ENCODE results near the gene COL7A1. TPM values are rescaled to one million over a fixed set of nuclear protein-coding genes. Genes with fewer than 3 reads are reported as not detected.

Gene COL7A1
- total and polyA plus RNA-seq, 2 experiments from 2014 or later = 4.0 to 7.9 TPM

- TF ChIP-seq ZNF462 (CRISPR knock-in tag; IDR thresholded peaks at IDR 0.05) (no peak), ETS1 (IDR thresholded peaks at IDR 0.05) (no peak), POLR2AphosphoS5 (IDR thresholded peaks at IDR 0.05; ENCODE audit: low read depth) (no peak), CTCF (conservative IDR thresholded peaks at IDR 0.05; ENCODE audit: low read depth in 2 of 2) (no peak), EZH2 (IDR thresholded peaks at IDR 0.05; ENCODE audit: low read depth, unreplicated experiment) (no peak)
Observed at GRCh38 chr3:48528048-48528447, 67.1 kb downstream of the COL7A1 start (continued).

DNA sequence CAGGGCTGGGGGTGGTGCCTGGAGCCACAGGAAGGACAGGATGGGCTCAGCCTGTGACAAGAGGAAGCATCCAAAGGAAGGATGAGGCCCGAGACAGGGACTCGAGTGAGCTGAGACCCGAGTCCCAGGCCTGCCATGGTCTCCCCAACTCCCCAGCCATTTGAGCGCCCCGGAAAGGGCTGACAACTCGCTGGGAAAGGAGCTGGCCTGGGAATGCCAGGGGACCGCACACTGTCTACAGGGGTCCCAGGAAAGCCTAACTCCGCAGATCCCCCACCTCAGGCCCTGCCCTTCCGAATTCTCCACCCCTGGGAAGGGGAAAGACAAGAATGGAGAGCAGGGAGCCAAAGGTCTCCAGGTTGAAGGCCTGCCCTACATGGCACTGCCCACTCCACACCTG is 70.2 kb downstream of the COL7A1 start:
- Mint-ChIP-seq H3K36me3 (ENCODE audit: low read depth) (peaks cover 16% of the 10 kb centered on the region), H3K9me3 (no peaks in the 10 kb centered on the region), H3K27me3 (ENCODE audit: insufficient read depth, low read depth, poor library complexity) (peaks cover 3% of the 10 kb centered on the region), H3K4me1 (no peaks in the 10 kb centered on the region), H3K27ac (peak overlapping the region; percentile 12; the same call in 1 of the 2 replicates), H3K4me3 (no peak overlapping the region)
- H3K4me3 ChIP-seq = no peak overlapping the region
- no peaks in the 10 kb centered on the region for H3K4me1 ChIP-seq (ENCODE audit: insufficient read depth)
- H3K27ac ChIP-seq (ENCODE audit: low read depth) = no peak overlapping the region
- ATAC-seq (no peak), DNase-seq (ENCODE audit: low spot score) (no peak)
- H3K79me2 ChIP-seq (replicated peaks; ENCODE audit: insufficient read depth) = no peaks in the 10 kb centered on the region
- 0 out of 2 replicates have a peak, but pooled peaks cover 4% of the 10 kb centered on the region for H3F3A ChIP-seq (replicated peaks; ENCODE audit: low read depth)
- H3K36me3 ChIP-seq (ENCODE audit: insufficient read depth) = no peaks in the 10 kb centered on the region
- no peaks in the 10 kb centered on the region for H4K20me1 ChIP-seq (replicated peaks; ENCODE audit: insufficient read depth)
- H2AFZ ChIP-seq = no peak overlapping the region
- H3K27me3 ChIP-seq (ENCODE audit: insufficient read depth) = no peaks in the 10 kb centered on the region
- H3K9me2 ChIP-seq (ENCODE audit: insufficient read depth) = no peaks in the 10 kb centered on the region
- H3K4me2 ChIP-seq = no peak overlapping the region
- TF ChIP-seq CREB1 (CRISPR knock-in tag; IDR thresholded peaks at IDR 0.05; ENCODE audit: low read depth) (no peak), ETS1 (IDR thresholded peaks at IDR 0.05) (no peak), EZH2 (IDR thresholded peaks at IDR 0.05; ENCODE audit: low read depth, unreplicated experiment) (no peak), ZNF331 (CRISPR knock-in tag; IDR thresholded peaks at IDR 0.05; ENCODE audit: low read depth) (no peak), EZH2phosphoT487 (IDR thresholded peaks at IDR 0.05; ENCODE audit: unreplicated experiment) (no peak), STAT1 (IDR thresholded peaks at IDR 0.05; ENCODE audit: unreplicated experiment) (no peak), JUNB (IDR thresholded peaks at IDR 0.05; ENCODE audit: unreplicated experiment) (no peak)
- TF ChIP-seq, protein P1, sequence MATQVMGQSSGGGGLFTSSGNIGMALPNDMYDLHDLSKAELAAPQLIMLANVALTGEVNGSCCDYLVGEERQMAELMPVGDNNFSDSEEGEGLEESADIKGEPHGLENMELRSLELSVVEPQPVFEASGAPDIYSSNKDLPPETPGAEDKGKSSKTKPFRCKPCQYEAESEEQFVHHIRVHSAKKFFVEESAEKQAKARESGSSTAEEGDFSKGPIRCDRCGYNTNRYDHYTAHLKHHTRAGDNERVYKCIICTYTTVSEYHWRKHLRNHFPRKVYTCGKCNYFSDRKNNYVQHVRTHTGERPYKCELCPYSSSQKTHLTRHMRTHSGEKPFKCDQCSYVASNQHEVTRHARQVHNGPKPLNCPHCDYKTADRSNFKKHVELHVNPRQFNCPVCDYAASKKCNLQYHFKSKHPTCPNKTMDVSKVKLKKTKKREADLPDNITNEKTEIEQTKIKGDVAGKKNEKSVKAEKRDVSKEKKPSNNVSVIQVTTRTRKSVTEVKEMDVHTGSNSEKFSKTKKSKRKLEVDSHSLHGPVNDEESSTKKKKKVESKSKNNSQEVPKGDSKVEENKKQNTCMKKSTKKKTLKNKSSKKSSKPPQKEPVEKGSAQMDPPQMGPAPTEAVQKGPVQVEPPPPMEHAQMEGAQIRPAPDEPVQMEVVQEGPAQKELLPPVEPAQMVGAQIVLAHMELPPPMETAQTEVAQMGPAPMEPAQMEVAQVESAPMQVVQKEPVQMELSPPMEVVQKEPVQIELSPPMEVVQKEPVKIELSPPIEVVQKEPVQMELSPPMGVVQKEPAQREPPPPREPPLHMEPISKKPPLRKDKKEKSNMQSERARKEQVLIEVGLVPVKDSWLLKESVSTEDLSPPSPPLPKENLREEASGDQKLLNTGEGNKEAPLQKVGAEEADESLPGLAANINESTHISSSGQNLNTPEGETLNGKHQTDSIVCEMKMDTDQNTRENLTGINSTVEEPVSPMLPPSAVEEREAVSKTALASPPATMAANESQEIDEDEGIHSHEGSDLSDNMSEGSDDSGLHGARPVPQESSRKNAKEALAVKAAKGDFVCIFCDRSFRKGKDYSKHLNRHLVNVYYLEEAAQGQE (IDR thresholded peaks at IDR 0.05; ENCODE audit: unreplicated experiment) = no peak
